WTC11 (cell line): Measurements from ENCODE around the gene BTBD19. TPM values are rescaled to one million over a fixed set of nuclear protein-coding genes. Genes with fewer than 3 reads are reported as not detected.

Experiments used
- ATAC-seq: fragments of 200-7000 bp; cut with Tn5 transposase; 2 replicates; pipeline ENCODE4 v1.10.0; 2021; ENCODE audit warnings: mild to moderate bottlenecking, moderate library complexity
- CTCF ChIA-PET: fragments of 300-600 bp; sonication (Branson Sonifier 250); formaldehyde crosslinking; loops from one replicate; lab custom pipeline; 2021; ENCODE audit warnings: antibody characterized with exemption; lab: Charles Lee
- POLR2A ChIA-PET: fragments of 350-600 bp; sonication (Branson Sonifier 250); formaldehyde crosslinking; loops from one replicate; lab custom pipeline; 2021; ENCODE audit warnings: antibody characterized with exemption; lab: Charles Lee
- DNase-seq: peaks from one replicate; pipeline ENCODE4 v3.0.0; 2021; ENCODE audit warnings: low spot score
- H3K27ac Mint-ChIP-seq: 2 replicates; pipeline ENCODE4 v1.8.0; 2021; ENCODE audit warnings: mixed read lengths
- H3K27me3 Mint-ChIP-seq: 2 replicates; pipeline ENCODE4 v1.8.0; 2021; ENCODE audit warnings: low read depth, mild to moderate bottlenecking, moderate library complexity, mixed read lengths
- H3K36me3 Mint-ChIP-seq: 2 replicates; pipeline ENCODE4 v1.8.0; 2021; ENCODE audit warnings: mixed read lengths
- H3K4me1 Mint-ChIP-seq: 2 replicates; pipeline ENCODE4 v1.8.0; 2022; ENCODE audit warnings: mixed read lengths
- H3K4me3 Mint-ChIP-seq: 2 replicates; pipeline ENCODE4 v1.8.0; 2021; ENCODE audit warnings: mild to moderate bottlenecking, moderate library complexity, mixed read lengths
- H3K9me3 Mint-ChIP-seq: 2 replicates; pipeline ENCODE4 v1.8.0; 2021; ENCODE audit warnings: mixed read lengths
- AR ChIP-seq: fragments of 250-450 bp; sonication (Bioruptor Pico); IDR thresholded peaks from 2 replicates; pipeline ENCODE4 v1.9.0; 2021; ENCODE audit warnings: mild to moderate bottlenecking
- CREB1 ChIP-seq: sonication (generic); formaldehyde crosslinking; IDR thresholded peaks from 2 replicates; pipeline ENCODE4 v1.8.0; 2023; ENCODE audit warnings: mild to moderate bottlenecking, missing genetic modification reagents
- ERG ChIP-seq: fragments of 250-450 bp; sonication (Bioruptor Pico); IDR thresholded peaks from 2 replicates; pipeline ENCODE4 v1.8.0; 2021; ENCODE audit warnings: mild to moderate bottlenecking
- FOXP1 ChIP-seq: sonication (generic); formaldehyde crosslinking; IDR thresholded peaks from 2 replicates; pipeline ENCODE4 v1.8.0; 2022; ENCODE audit warnings: missing genetic modification reagents, mild to moderate bottlenecking, moderate library complexity, borderline replicate concordance
- HMGA2 ChIP-seq: fragments of 250-450 bp; sonication (Bioruptor Pico); IDR thresholded peaks from 2 replicates; pipeline ENCODE4 v1.4.0; 2021; ENCODE audit warnings: mild to moderate bottlenecking, moderate library complexity
- MLX ChIP-seq: sonication (generic); formaldehyde crosslinking; IDR thresholded peaks from 2 replicates; pipeline ENCODE4 v1.8.1; 2023; ENCODE audit warnings: mild to moderate bottlenecking, missing genetic modification reagents, moderate library complexity
- PRRX2 ChIP-seq: fragments of 250-450 bp; sonication (Bioruptor Pico); IDR thresholded peaks from 2 replicates; pipeline ENCODE4 v1.8.0; 2021; ENCODE audit warnings: mild to moderate bottlenecking
- SP1 ChIP-seq: sonication (generic); formaldehyde crosslinking; conservative IDR thresholded peaks from 2 replicates; pipeline ENCODE4 v1.8.1; 2022; ENCODE audit warnings: missing genetic modification reagents
- USF2 ChIP-seq: sonication (generic); formaldehyde crosslinking; IDR thresholded peaks from 2 replicates; pipeline ENCODE4 v1.8.1; 2023; ENCODE audit warnings: mild to moderate bottlenecking, missing genetic modification reagents, moderate library complexity
- ZNF138 ChIP-seq: sonication (generic); formaldehyde crosslinking; conservative IDR thresholded peaks from 2 replicates; pipeline ENCODE4 v1.8.1; 2022; ENCODE audit warnings: mild to moderate bottlenecking, moderate library complexity, missing genetic modification reagents
- ZNF281 ChIP-seq: sonication (generic); formaldehyde crosslinking; IDR thresholded peaks from 2 replicates; pipeline ENCODE4 v1.8.0; 2023; ENCODE audit warnings: mild to moderate bottlenecking, missing genetic modification reagents
- ZNF416 ChIP-seq: fragments of 250-450 bp; sonication (Bioruptor Pico); IDR thresholded peaks from 2 replicates; pipeline ENCODE4 v1.9.0; 2021; ENCODE audit warnings: mild to moderate bottlenecking, inconsistent platforms
- ZNF425 ChIP-seq: fragments of 250-450 bp; sonication (Bioruptor Pico); conservative IDR thresholded peaks from 2 replicates; pipeline ENCODE4 v1.9.0; 2021; ENCODE audit warnings: mild to moderate bottlenecking
- ZNF532 ChIP-seq: fragments of 250-450 bp; sonication (Bioruptor Pico); IDR thresholded peaks from 2 replicates; pipeline ENCODE4 v1.9.0; 2021; ENCODE audit warnings: mild to moderate bottlenecking, borderline replicate concordance
- total RNA-seq: library from RNA; stranded (reverse); gene quantifications from 3 replicates; pipeline ENCODE4 v1.2.3, GENCODE V29; 2021

The BTBD19 gene
- total RNA-seq, 1 experiment from 2014 or later: 1.7 TPM

GRCh38 chr1:44780583-44781121 is 27.7 kb upstream of the BTBD19 start (continued):
- TF ChIP-seq FOXP1 (CRISPR knock-in tag): no peak
- no peak for TF ChIP-seq ZNF138 (CRISPR knock-in tag)
- peak; percentile 68; the same call in 1 of the 2 replicates for TF ChIP-seq AR (CRISPR knock-in tag)
- TF ChIP-seq ERG (CRISPR knock-in tag): peak; percentile 79; the same call in 1 of the 2 replicates
- peak; percentile 77 for TF ChIP-seq ZNF416 (CRISPR knock-in tag)
- TF ChIP-seq SP1: peak; percentile 35; the same call in 1 of the 2 replicates
- TF ChIP-seq ZNF425 (CRISPR knock-in tag): peak; percentile 57
- no peak for TF ChIP-seq USF2 (CRISPR knock-in tag)
- no peak for TF ChIP-seq CREB1 (CRISPR knock-in tag)
- TF ChIP-seq ZNF532: 0 out of 2 replicates have a peak, but pooled peaks have one; percentile 38
- TF ChIP-seq PRRX2 (CRISPR knock-in tag): no peak; the same call in 1 of the 2 replicates

GRCh38 chr1:44783697-44784093 is 24.6 kb upstream of the BTBD19 start:
- ChIA-PET POLR2A (interaction anchor here (0.6 to 2.7 kb wide), 7 partner anchors 8 to 846 kb away, joined by 3 to 19 read pairs (median 6); partner anchors contain the start of genes EIF2B3, PLK3 and RPS8), CTCF (interaction anchor here (0.6 to 3.3 kb wide), 11 partner anchors 9 to 228 kb away, joined by 3 to 21 read pairs (median 4); partner anchors contain the start of genes BTBD19, DYNLT4, PLK3 and RNU5D-1)
- Mint-ChIP-seq H3K4me1 (peaks cover 29% of the 10 kb centered on the region), H3K27me3 (peaks cover 12% of the 10 kb centered on the region), H3K36me3 (peaks cover 18% of the 10 kb centered on the region), H3K9me3 (no peaks in the 10 kb centered on the region), H3K4me3 (peak overlapping the region; percentile 62), H3K27ac (no peak overlapping the region)
- no peak for DNase-seq
- no peak for ATAC-seq
- TF ChIP-seq ERG (CRISPR knock-in tag): no peak
- TF ChIP-seq USF2 (CRISPR knock-in tag): no peak
- TF ChIP-seq HMGA2 (CRISPR knock-in tag): no peak
- TF ChIP-seq MLX (CRISPR knock-in tag): no peak
- no peak for TF ChIP-seq ZNF281 (CRISPR knock-in tag)
